Measurements from ENCODE around the gene CLIC1.

CLIC1 gene

GRCh38 chr6:31729979-31730630 is 6.2 kb downstream of the CLIC1 start (continued):
- peak; percentile 82 for TF ChIP-seq PATZ1 (tag by site-specific recombination; IDR thresholded peaks at IDR 0.05)
- TF ChIP-seq ZNF423 (tag by site-specific recombination; IDR thresholded peaks at IDR 0.05), result no peak; the same call in 1 of the 2 replicates
- TF ChIP-seq PRDM4 (tag by site-specific recombination; IDR thresholded peaks at IDR 0.05), result no peak
- peak; percentile 5; the same call in 1 of the 2 replicates for TF ChIP-seq KLF16 (tag by site-specific recombination; IDR thresholded peaks at IDR 0.05)
- TF ChIP-seq ZNF292 (tag by site-specific recombination; IDR thresholded peaks at IDR 0.05; ENCODE audit: borderline replicate concordance, low read depth), result no peak
- TF ChIP-seq REPIN1 (tag by site-specific recombination; IDR thresholded peaks at IDR 0.05; ENCODE audit: low read depth), result no peak
- no peak for TF ChIP-seq ZNF571 (tag by site-specific recombination; IDR thresholded peaks at IDR 0.05)
- peak; percentile 72 for TF ChIP-seq CTCF (tag by site-specific recombination; IDR thresholded peaks at IDR 0.05)
- TF ChIP-seq ZNF792 (tag by site-specific recombination; IDR thresholded peaks at IDR 0.05), result no peak
- no peak for TF ChIP-seq ZNF621 (tag by site-specific recombination; IDR thresholded peaks at IDR 0.05)
- TF ChIP-seq ZNF324 (tag by site-specific recombination; IDR thresholded peaks at IDR 0.05), result no peak
- TF ChIP-seq ZNF146 (tag by site-specific recombination; IDR thresholded peaks at IDR 0.05), result no peak
- TF ChIP-seq KLF7 (tag by site-specific recombination; IDR thresholded peaks at IDR 0.05; ENCODE audit: borderline replicate concordance), result peak; percentile 38; the same call in 1 of the 2 replicates
- TF ChIP-seq ZNF350 (tag by site-specific recombination; IDR thresholded peaks at IDR 0.05), result no peak
- no peak for TF ChIP-seq SCRT1 (tag by site-specific recombination; IDR thresholded peaks at IDR 0.05; ENCODE audit: borderline replicate concordance)
- no peak for TF ChIP-seq ZNF311 (tag by site-specific recombination; IDR thresholded peaks at IDR 0.05; ENCODE audit: borderline replicate concordance)
- TF ChIP-seq ZNF488 (tag by site-specific recombination; IDR thresholded peaks at IDR 0.05), result no peak
- no peak for TF ChIP-seq PBX3 (CRISPR knock-in tag; IDR thresholded peaks at IDR 0.05)
- TF ChIP-seq ZNF514 (tag by site-specific recombination; IDR thresholded peaks at IDR 0.05), result no peak
- 0 out of 2 replicates have a peak, but pooled peaks have one; percentile 17 for TF ChIP-seq ZBTB11 (tag by site-specific recombination; conservative IDR thresholded peaks at IDR 0.05; ENCODE audit: low read depth)
- peak; percentile 52; the same call in 1 of the 2 replicates for TF ChIP-seq ZIC2 (tag by site-specific recombination; IDR thresholded peaks at IDR 0.05)
- no peak for TF ChIP-seq ZNF362 (tag by site-specific recombination; IDR thresholded peaks at IDR 0.05)
- no peak for TF ChIP-seq ZNF791 (tag by site-specific recombination; IDR thresholded peaks at IDR 0.05)

All from HEK293 (cell line).